CD1c-positive myeloid dendritic cell (primary cell): ENCODE results near the gene SNX11.

Source experiments
- DNase-seq: peaks from one replicate; pipeline ENCODE4 v3.0.0-alpha.2; 2016; ENCODE audit errors: extremely low spot score

Gene SNX11

DNA sequence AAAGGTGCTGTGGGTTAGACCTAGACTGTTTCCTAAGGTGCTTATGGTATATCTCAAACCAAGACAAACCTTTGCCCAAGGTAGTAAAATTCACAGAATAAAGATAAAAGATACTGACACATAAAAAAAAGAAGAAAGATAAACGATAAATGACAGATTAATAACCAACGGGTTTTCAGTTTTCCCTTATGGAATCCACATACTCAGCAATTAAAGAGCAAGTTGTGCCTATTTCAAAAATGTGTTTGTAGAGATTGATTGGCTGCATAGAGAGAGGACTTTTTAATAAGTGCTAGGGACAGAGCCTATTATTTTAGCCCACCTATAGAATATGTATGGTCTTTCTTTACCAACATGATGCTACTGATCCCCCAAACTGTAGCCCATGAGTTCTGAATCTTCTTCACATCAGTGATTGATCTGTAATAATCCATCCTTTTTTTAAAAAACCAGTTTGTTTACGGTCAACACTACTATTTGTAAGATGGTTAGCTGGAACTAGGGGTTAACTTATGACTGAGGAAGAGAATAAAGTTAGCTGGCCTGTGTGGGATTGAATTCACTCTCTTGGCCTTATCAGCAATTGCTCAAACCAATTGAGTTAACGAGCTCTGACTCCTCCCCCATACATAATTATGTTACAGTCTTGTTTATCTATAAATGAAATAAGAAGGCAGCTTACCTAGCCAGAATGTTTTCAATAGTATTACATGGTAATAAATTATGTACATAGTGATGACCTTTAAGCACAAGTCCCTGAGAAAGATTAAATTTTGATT, 53.8 kb downstream of the SNX11 start:
- no peak for DNase-seq

DNA sequence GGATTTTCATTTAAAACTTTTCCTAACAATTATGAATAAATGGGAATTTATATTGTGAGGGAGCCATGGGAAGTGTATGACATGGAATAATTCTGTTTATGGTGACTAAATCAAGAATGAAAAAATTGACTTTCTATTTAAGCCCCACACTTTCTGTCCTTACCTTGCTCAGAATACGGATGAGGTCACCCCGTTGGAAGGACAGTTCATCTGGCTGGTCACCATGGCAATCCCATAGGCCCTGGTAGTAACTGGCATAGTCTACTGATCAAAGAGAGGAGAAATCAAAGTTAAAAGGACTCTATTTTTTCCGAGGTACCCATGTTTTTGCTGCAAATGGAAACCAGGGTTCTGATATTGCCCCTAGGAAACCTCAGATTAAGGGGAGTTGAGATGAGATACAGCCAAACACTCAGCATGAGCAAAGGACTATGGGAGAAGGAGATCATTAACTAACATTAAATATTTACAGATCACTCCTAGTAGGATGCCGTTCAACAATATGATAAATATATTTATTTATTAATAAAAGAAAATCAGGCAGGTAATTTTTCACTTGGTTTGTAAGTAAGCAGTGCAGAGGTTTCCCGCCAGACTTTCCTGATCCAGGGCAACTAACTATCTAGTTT, 54.9 kb downstream of the SNX11 start:
- DNase-seq: no peak

GRCh38 chr17:48162946-48163506, 55.5 kb downstream of the SNX11 start:
- no peak for DNase-seq

GRCh38 chr17:48163809-48164208, 56.2 kb downstream of the SNX11 start:
- no peak for DNase-seq

DNA sequence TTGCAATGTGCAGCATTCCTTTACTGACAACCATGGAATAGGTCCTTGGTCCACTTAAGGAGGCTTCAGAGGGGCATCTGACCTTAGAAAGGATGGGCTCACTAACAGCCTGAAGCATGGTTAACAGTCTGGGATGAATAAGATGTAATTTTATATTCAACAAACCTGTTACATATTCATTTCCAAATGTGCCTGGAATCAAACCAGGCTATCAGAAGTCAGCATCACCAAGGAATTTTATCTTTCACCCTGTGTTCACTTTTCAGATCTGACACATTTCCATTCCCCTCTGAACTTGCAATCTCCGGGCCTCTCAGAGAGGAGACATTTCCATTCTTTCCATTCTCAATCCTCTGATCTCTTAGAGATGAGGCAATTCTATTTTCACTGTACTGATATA, 62.4 kb downstream of the SNX11 start:
- no peak for DNase-seq
